ENCODE results near the gene WDCP.

DNA sequence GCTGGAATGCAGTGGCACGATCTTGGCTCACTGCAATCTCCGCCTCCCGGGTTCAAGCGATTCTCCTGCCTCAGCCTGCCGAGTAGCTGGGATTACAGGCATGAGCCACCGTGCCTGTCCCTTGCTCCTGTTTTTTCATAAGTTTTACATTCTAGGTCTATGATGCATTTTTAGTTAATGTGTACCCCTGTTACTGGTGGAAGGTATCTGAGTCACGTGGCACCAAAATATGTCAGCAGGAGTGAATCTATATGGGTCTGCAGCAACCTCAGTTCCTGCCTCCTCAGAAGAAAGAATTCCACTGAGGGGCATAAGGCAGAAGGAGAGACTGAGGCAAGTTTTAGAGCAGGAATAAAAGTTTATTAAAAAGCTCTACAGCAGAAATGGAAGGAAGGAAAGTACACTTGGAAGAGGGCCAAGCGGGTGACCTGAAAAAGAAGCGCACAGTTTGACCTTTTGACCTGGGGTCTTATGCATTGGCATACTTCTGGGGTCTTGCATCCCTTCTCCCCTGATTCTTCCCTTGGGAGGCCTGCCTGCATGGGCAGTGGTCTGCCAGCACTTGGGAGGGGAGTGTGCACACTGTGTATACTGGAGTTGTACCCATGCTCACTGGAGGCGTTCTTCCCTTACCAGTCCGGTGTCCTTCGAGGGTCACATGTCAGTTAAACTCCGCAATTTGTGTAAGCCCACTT is 38.4 kb downstream of the WDCP start:
- no peak for TF ChIP-seq EZH2 (optimal IDR thresholded peaks at IDR 0.05; ENCODE audit: low read depth, low read length)
- TF ChIP-seq, protein P1, sequence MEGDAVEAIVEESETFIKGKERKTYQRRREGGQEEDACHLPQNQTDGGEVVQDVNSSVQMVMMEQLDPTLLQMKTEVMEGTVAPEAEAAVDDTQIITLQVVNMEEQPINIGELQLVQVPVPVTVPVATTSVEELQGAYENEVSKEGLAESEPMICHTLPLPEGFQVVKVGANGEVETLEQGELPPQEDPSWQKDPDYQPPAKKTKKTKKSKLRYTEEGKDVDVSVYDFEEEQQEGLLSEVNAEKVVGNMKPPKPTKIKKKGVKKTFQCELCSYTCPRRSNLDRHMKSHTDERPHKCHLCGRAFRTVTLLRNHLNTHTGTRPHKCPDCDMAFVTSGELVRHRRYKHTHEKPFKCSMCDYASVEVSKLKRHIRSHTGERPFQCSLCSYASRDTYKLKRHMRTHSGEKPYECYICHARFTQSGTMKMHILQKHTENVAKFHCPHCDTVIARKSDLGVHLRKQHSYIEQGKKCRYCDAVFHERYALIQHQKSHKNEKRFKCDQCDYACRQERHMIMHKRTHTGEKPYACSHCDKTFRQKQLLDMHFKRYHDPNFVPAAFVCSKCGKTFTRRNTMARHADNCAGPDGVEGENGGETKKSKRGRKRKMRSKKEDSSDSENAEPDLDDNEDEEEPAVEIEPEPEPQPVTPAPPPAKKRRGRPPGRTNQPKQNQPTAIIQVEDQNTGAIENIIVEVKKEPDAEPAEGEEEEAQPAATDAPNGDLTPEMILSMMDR (IDR thresholded peaks at IDR 0.05; ENCODE audit: low read length), result no peak

Data from MM.1S (cell line).